NAMALWA (cell line): ENCODE measurements around the gene SLAMF7.
"Not testable (repeated sequence)": the region's sequence is repeated elsewhere in the genome, so short reads cannot be mapped to it uniquely, and the experiment has no call there.

Experiments
- DNase-seq: peaks from one replicate; pipeline ENCODE4 v3.0.0-alpha.2; 2015; ENCODE audit warnings: low spot score

Gene SLAMF7

DNA sequence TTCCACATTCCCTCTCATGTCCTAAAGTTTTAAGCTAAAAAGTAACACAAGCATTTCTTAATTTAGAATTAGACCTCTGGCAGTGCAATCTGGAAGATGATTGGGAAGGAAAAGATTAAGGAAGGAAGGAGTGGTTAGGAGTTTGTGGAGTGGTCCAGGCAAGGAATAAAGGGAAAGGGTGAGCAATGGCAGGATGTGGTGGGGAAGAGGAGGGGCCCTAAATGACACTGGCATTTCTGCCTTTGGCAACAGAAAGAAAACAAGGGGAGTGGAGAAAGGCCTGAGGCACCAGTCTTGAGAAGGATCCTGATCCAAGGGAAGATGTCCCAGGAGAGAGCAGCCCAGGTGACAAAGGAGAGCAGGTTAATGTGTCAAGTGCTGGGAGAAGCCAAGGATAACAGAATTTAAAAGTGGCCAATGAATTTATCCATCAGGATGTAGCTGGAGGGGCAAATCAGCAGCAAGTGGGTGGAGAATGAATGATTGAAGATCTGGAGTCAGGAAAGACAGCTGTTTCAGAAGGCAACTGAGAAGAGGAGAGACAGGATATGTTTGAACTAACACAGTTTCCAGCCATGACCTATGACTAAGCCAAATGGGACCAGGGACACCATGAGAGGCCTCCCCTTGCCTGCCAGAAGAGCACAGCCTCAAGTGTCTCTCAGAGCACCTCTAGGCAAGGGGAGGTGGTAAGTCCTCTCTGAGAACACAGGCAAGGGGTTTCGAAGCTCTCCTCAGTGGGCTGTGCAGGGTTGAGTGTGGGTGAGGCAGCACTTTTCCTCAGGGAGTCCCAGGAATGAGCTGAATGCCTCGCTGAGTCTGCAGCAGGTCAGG is 36.1 kb downstream of the SLAMF7 start:
- no peak for DNase-seq

DNA sequence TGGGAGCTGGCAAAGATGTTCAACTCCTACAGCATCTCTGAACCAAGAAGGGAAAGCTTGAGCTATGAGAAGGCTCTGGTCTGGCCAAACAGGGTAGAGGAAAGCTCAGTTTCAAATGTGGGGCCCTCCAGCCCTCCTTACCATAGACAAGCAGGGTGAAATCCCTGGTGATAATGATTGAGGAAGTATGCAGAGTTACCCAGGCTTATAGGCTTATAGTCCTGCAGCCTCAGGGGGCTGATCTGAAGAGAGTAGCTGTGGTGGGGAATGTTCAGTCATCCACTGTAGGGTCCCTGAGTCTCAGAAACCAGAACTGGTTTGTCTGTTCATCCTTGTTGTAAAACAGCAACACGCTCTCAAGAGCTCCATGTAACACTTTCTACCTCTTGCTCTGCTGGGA is 37.1 kb downstream of the SLAMF7 start:
- DNase-seq, result no peak

DNA sequence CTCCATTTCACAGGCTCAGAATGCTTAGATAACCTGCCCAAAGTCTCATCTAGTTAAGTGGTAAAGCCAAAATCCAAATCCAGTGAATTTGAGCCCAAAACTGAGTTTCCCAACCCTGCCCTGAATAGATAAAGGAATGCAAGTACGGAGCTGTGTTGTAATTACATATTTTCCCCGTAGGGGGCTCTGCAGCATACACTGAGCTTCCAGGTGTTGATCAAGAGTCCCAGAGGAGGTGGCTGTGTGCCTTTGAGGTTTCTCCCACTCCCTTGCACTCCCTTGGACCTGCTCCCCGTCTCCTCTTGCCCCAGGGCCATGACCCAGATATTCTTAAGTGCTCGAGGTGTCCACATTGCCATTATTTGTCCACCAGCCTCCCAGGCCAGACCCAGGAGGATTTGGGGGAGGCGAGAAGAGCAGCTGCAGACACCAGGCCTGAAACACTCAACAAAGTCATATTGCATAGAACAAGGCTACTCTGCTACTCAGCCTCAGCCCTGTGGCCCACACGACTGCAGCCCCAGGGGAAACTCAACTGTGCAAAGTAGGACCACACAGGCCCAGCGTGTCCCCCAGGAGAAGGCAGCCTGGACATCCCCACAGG is 38.5 kb downstream of the SLAMF7 start:
- peak; percentile 85 for DNase-seq

DNA sequence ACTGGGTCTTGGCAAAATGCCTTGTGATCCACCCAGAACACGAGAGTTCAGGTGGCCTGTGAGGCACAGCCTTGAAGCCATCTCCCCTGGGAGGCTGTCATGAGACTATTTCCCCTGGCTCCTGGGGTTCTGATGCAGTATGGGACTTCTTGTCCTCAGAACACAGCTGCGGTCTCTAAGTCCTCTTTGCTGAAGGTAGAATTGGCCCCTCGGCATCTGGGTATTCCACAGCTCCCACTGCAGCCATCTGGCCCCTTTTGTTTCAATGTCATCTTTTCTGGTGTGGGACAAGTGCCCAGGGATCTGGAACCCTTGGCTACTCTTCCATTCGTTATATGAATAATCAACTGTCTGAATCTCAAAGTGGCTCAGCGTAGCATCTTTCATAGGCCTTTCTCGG is 39.9 kb downstream of the SLAMF7 start:
- DNase-seq, result peak; percentile 40

DNA sequence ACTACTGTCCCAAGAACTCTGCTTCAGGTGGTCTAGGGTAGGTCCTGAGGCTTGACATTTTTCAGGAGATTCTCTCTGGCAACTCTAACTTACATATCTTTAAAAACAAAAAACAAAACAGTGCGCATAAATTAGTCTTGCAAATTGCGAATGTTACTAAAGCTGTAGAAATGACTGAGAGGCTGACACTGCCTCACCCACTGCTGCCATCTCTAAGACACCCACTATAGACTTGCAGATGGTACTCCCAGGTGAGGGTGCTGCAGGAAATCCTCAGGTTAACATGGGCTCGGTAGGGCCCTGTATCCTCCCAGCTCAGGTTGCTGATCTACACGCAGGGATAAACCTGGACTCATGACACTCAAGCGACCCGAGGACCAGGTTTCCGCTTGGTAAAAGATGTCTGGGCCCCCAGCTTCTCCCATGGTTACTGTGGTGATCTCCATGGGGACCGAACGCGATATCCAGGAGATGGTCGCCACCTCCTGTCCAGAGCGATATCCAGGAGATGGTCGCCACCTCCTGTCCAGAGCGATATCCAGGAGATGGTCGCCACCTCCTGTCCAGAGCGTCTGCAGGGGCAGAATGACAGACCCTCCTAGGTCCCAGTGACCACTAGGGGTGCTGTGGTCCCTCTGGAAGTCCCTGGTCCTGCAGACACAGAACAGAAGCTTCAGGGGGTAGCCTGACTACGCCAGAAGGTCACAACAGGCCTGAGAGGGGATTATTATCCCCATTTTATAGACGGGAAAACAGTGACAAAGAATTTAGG is 40.8 kb downstream of the SLAMF7 start:
- DNase-seq, result peak; percentile 83

DNA sequence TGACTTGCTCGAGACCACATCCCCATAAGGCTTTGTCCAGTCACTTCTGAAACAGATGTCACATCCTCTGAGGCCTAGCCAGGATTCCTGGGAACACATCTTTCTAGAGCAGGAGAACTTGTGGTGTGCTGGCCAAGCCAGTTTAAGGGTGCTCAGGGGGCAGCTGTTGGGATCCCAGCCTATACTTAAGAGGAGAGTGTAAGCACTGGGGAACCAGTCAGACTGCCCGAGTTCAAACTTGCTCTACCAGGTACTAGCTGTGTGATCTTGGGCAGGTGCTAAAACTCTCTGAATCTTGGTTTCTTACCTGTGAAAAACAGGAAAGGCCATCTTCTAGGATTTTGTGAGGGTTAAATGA is 41.3 kb downstream of the SLAMF7 start:
- DNase-seq, result no peak

DNA sequence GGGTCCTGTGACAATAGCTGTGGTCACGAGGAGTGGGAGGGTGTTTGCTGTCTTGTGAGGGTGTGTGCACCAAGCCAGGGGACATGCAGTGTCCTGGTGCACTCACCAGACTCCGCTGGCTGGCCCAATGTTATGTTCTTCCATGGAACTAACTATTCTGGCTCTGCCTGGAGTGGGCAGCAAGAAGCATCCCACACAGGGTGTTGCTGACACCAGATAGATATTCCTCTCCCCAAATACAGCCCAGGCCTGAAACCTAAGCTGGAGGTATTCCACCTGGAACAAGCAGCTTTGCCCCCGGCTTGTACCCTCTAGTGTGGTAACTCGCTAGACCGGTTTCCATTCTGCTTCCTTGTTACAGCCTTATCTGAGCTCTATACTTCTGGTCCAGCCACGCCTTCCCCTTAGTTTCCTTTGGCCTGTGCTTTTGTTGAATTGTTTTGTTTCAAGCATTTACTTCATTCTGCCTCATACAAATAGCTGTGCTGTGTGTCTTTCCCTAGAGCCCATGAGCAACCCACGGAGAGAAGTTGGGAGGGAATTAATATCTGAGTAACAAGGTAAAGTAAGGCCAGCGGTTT is 42.2 kb downstream of the SLAMF7 start:
- no peak for DNase-seq

DNA sequence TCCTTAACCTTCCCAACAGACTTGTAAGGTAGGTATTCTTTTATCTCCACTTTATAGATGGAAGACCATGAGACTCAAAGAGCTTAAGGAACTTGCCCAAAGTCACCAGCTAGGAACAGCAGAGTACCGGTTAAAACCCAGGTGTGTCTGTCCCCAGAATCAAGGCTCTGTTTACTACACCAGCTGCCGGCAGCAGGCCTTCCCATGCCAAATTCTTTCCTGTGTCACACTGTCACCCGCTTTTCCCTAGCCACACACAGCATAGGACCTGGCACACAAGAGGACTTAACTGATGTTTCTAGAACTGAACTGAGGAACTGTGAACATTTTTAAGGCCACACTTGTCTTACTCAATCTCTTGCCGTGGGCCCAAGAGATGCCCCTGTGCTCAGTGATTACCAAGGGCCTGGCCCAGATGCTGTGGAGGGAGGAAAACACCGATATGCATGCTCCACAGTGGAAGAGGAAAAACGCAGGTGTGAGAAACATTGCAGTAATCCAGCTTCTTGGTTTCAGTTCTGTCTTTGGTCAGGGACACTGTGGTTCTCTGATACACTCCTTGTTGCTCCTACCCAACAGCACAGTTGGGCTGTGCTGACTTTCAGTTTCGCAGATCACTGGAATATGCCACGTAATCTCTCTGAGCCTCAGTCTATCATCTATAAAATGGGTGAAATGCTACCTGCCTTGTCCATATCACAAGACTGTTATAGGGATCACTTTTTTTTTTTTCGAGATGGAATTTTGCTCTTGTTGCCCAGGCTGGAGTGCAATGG is 43.1 kb downstream of the SLAMF7 start:
- DNase-seq, result peak; percentile 86

DNA sequence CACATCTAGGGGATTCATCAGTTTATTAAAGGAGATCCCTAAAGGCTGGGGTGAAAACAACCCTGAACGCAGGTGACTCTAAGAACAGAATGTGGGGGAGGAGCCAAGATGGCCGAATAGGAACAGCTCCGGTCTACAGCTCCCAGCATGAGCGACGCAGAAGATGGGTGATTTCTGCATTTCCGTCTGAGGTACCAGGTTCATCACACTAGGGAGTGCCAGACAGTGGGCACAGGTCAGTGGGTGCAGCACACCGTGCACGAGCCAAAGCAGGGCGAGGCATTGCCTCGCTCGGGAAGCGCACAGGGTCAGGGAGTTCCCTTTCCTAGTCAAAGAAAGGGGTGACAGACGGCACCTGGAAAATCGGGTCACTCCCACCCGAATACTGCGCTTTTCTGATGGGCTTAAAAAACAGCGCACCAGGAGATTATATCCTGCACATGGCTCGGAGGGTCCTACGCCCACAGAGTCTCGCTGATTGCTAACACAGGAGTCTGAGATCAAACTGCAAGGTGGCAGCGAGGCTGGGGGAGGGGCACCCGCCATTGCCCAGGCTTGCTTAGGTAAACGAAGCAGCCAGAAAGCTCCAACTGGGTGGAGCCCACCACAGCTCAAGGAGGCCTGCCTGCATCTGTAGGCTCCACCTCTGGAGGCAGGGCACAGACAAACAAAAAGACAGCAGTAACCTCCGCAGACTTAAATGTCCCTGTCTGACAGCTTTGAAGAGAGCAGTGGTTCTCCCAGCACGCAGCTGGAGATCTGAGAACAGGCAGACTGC is 44.1 kb downstream of the SLAMF7 start:
- not testable (repeated sequence) for DNase-seq

DNA sequence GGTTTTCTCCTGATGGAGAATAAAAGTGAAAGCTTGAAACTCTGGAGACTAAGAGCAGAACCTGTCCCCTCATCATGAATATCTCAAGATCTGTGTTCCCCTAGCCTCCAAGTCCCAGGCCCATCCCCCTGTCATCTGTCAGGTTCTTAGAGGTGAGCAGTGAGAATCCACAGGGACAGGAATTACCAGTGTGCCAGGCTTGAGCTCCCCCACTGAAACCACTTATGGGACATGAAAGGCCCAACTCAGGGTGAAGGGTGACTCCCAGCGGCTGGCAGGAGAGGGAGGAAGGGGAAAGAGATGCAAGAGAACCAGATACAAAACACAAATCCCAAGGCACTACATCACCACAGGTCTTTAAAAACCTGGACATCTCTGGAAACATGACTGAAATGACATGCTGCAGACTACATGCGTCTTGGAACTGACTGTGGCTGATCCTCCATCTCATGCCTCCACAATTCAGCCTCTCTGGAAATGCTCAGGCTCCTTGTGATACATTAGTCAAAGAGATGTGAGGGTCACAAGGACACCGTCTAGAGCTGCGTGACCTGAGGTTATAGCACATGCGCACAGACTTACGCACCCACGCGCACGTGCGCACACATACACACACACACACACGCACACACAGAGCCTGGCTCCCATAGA is 50.1 kb downstream of the SLAMF7 start:
- DNase-seq, result no peak

DNA sequence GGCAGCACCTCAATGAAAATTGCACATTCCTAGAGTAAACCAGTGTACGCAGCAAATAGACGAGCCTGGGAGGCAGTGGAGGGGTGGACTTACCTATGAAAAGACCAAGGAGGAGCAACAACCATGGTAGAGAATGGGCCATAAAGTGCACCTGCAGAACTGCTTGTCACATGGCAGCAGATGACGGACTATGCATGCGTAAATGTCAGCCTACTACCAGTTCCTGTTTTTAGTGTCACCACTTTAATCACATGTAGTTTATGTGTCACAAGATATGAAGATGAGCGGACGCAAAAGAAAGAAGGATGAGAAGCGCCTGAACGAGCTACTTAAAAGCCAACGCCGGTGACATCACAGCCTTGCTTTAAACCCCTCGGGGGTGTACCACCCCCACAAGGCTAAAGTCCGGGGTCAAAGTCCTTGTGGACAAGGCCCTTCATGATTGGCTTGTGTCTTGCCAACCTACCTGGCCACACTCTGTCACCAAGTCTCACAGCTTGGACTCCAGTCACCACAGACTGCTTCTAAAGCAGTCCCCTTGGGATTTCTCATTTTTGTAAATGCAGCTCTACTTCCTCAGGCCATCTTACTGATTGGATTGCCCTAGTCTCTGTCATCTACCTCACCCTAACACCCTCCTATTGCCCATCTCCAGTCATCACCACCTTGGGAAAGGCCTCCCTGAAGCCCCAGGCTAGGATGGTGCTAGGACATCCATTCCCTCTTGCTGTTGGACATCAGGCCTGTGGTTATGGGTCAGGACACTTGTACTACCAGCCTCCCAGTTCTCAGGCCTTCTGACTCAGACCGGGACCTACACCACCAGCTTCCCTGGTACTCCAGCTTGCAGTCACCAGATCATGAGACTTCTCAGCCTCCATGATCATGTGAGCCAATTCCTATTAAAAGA is 50.9 kb downstream of the SLAMF7 start:
- DNase-seq, result peak; percentile 94

DNA sequence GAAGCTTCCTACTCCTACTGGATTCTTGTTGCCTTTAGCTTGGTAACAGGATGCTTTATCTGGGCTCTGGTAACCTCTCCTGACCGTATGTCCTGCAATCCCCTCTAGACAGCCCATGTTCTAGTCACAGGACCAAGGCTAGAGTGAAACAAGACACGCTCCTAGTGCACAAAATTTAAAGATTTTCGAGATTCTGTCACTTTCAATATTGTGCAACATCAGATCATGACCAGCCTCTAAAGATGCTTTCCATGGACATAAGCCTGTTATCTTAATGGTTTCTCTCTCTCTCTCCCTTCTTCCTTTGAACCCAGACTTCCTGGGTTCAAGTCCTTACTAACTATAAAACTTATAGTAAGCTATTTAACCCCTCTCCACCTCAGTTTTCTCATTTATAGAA is 55.3 kb downstream of the SLAMF7 start:
- no peak for DNase-seq

DNA sequence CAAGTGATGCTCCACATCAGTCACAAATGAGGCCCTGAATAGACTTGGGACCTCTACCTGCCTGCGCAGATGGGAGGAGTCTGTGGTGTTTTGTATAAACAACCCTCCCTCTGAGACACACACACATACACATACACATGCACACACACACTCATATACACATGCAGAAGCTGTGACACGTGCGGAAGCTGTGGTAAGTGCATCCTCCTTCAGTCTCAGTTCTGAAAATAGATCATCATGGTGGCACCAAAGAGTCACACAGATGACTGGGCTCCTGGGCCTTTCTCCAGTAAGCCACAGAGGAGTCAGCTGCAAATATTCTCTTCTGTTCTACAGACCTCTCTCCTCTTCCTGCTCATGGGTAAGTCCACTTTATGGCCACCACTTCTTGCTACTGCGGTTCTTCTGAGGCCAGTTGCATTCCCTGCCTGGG is 56.9 kb downstream of the SLAMF7 start, which contains the start of gene LY9:
TSS of gene LY9 (plus strand) at position 224 of the 433 bp plus-strand sequence. CDS start at position 238, 14 bp downstream.
- DNase-seq, result peak; percentile 91

DNA sequence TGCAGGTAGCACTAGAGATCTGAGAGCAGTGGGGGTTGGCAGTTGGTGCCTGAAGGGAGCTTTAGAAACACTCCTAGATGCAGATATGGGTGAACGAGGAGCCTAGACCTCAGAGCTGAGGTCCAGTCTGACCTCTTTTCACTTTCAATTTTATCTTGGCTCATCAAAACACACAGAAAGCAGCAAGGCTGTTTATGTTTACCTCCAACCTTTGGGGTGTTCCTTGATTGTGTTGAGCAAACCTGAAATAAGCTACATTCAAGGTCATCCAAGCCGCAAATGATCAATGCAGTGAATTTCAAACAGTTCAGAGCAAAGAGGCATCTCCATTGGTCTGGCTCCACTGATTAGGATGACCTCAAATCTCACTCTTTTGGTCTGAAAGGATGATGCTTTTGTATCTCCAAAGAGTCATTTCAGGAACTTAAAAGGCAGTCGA is 58.2 kb downstream of the SLAMF7 start:
- peak; percentile 48 for DNase-seq

DNA sequence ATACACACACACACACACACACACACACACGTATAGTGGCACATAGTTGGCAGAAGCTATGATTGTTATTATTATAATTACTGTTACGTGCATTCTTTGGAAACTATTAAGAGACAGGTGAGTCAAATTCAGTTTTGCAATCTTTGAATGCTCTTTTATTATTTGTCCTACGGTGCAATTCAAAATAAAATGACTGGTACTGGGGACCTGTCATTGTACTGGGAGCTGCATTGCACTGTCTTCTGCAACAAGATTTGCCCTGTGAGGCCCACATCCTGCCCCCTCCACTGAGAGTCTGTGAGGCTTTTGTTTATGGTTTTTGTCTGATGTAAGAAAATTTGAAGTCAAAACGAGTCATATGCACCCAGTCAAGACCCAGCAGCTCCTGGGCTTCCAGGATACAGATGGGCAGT is 58.8 kb downstream of the SLAMF7 start:
- DNase-seq, result peak; percentile 44

DNA sequence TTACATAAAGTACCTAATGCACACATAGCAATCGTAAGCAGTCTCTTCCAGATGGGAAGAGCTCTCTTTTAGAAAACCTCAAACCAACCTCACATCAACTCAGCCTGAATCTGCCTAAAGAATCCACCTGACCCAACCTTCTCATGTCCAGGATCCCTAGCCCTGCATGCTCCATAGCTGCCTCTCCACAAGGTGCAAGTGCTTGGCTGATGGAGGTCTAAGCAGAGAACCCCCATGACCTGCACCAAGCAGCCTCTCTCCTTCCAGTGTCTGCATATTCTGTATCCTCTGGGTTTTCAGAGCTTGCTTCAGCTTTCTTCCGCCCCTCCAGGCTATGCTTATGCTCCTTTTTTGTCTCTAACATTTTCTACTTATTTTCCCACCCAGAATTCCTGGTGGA is 59.4 kb downstream of the SLAMF7 start:
- no peak for DNase-seq

DNA sequence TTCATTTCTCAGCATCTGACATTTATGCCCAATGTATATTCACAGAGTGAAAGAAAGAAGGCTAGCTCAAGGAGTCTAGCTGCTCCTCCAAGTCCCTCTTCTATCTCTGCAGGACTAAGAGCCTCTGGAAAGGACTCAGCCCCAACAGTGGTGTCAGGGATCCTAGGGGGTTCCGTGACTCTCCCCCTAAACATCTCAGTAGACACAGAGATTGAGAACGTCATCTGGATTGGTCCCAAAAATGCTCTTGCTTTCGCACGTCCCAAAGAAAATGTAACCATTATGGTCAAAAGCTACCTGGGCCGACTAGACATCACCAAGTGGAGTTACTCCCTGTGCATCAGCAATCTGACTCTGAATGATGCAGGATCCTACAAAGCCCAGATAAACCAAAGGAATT is 60.6 kb downstream of the SLAMF7 start:
- DNase-seq, result no peak

DNA sequence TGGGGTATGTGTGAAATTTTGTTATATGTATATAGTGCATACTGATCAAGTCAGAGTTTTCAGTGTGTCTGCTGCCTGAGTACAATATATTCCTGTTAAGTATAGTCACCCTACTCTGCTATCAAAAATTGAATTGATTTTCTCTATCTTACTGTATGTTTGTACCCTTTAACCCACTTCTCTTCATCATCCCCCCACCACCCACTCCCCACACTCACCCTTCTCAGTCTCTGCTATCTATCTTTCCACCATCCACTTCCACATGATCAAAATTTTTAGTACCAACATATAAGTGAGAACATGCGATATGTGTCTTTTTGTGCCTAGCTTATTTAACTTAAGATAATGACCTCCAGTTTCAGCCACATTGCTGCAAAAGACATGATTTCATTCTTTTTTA is 61.1 kb downstream of the SLAMF7 start:
- no peak for DNase-seq
